C4-2B (cell line): ENCODE results near the gene DGKB.

Experiments
- CTCF ChIP-seq: fragments of 450-650 bp; conservative IDR thresholded peaks from 2 replicates; pipeline ENCODE4 v1.5.1; 2017; ENCODE audit warnings: mild to moderate bottlenecking
- ZFX ChIP-seq: fragments of 450-650 bp; IDR thresholded peaks from 2 replicates; pipeline ENCODE4 v1.6.1; 2017

- TF ChIP-seq CTCF, result no peak
- TF ChIP-seq ZFX, result no peak
These were observed 66.5 kb downstream of the DGKB start for GRCh38 chr7:14836006-14836405.
